Measurements from ENCODE around the gene CELF5.
"Not testable (repeated sequence)": the region's sequence is repeated elsewhere in the genome, so short reads cannot be mapped to it uniquely, and the experiment has no call there.

CELF5 gene

GRCh38 chr19:3325451-3325850, 101.0 kb downstream of the CELF5 start:
- no peak for DNase-seq

GRCh38 chr19:3328743-3329142, 104.3 kb downstream of the CELF5 start:
- no peak for DNase-seq

GRCh38 chr19:3330047-3330446, 105.6 kb downstream of the CELF5 start:
- no peak for DNase-seq

- not testable (repeated sequence) for DNase-seq
These were observed 107.8 kb downstream of the CELF5 start for GRCh38 chr19:3332232-3332631.

GRCh38 chr19:3333020-3333583, 108.6 kb downstream of the CELF5 start:
- no peak for DNase-seq

GRCh38 chr19:3333662-3334061, 109.2 kb downstream of the CELF5 start:
- DNase-seq, result no peak

- DNase-seq, result not testable (repeated sequence)
These were observed 110.4 kb downstream of the CELF5 start for GRCh38 chr19:3334749-3335430.

- no peak for DNase-seq
These were observed 111.2 kb downstream of the CELF5 start for GRCh38 chr19:3335431-3336350.

- DNase-seq, result no peak
These were observed 111.9 kb downstream of the CELF5 start for GRCh38 chr19:3336351-3336679.

GRCh38 chr19:3336680-3337523, 112.4 kb downstream of the CELF5 start:
- DNase-seq, result peak; percentile 89

- no peak for DNase-seq
These were observed 114.2 kb downstream of the CELF5 start for GRCh38 chr19:3338541-3339181.

- DNase-seq, result no peak
These were observed 115.9 kb downstream of the CELF5 start for GRCh38 chr19:3340340-3340739.

- DNase-seq, result no peak
These were observed 117.8 kb downstream of the CELF5 start for GRCh38 chr19:3342246-3342645.

GRCh38 chr19:3342962-3343361, 118.5 kb downstream of the CELF5 start:
- DNase-seq, result not testable (repeated sequence)

GRCh38 chr19:3343619-3344502, 119.4 kb downstream of the CELF5 start:
- no peak for DNase-seq

GRCh38 chr19:3344608-3345598, 120.4 kb downstream of the CELF5 start:
- DNase-seq, result no peak

GRCh38 chr19:3345850-3346460, 121.5 kb downstream of the CELF5 start:
- DNase-seq, result no peak

All from NCI-H1105 treated with DMSO at 0.1 percent for 48 hours (cell line).